MM.1S (cell line): Measurements from ENCODE around the gene PIP5K1C.

Source experiments
- EZH2 ChIP-seq: fragments of 300-600 bp; sonication (generic); optimal IDR thresholded peaks from 2 replicates; pipeline ENCODE3; 2017; ENCODE audit warnings: low read depth, mild to moderate bottlenecking, antibody characterized with exemption, low read length, mixed read lengths
- EZH2phosphoT487 ChIP-seq: fragments of 300-600 bp; sonication (generic); IDR thresholded peaks from 2 replicates; pipeline ENCODE4 v1.6.1; 2018; ENCODE audit warnings: antibody characterized with exemption, low read length
- TF ChIP-seq, protein P1 (sequence below): fragments of 300-600 bp; sonication (generic); IDR thresholded peaks from 2 replicates; pipeline ENCODE4 v1.5.1; 2016; ENCODE audit warnings: antibody characterized with exemption, low read length, mixed read lengths

DNA sequence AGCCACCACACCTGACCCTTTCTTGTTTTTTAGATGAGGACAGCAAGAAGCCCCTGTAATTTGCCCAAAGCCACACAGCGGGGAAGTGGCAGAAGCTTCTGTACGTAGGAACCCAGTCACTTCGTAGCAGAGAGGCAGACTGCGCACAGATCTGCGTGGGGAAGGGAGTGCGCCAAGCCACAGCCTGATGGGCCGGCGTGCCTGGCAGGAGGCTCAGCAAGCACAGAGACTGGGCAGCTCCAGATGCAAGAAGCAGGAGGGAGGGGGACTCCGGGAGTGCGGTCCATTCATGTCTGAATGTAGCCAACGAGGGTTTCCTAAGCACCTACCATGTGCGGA is 7.6 kb upstream of the PIP5K1C start:
- TF ChIP-seq, protein P1, sequence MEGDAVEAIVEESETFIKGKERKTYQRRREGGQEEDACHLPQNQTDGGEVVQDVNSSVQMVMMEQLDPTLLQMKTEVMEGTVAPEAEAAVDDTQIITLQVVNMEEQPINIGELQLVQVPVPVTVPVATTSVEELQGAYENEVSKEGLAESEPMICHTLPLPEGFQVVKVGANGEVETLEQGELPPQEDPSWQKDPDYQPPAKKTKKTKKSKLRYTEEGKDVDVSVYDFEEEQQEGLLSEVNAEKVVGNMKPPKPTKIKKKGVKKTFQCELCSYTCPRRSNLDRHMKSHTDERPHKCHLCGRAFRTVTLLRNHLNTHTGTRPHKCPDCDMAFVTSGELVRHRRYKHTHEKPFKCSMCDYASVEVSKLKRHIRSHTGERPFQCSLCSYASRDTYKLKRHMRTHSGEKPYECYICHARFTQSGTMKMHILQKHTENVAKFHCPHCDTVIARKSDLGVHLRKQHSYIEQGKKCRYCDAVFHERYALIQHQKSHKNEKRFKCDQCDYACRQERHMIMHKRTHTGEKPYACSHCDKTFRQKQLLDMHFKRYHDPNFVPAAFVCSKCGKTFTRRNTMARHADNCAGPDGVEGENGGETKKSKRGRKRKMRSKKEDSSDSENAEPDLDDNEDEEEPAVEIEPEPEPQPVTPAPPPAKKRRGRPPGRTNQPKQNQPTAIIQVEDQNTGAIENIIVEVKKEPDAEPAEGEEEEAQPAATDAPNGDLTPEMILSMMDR, result no peak
- no peak for TF ChIP-seq EZH2phosphoT487
- TF ChIP-seq EZH2, result no peak
